GM12865 (cell line): ENCODE measurements around the gene FITM1.

ENCODE experiments used
- DNase-seq: peaks from one replicate; pipeline ENCODE4 v3.0.0; 2010; ENCODE audit warnings: low read depth
- H3K4me3 ChIP-seq: 2 replicates; pipeline ENCODE4 v1.5.1; 2011; ENCODE audit warnings: mild to moderate bottlenecking, low read depth, low read length, control low read depth
- TF ChIP-seq, protein P1 (sequence below): IDR thresholded peaks from 2 replicates; pipeline ENCODE4 v1.5.1; 2011; ENCODE audit warnings: low read length, control low read depth, low read depth, inconsistent platforms; ENCODE audit not compliant: insufficient read depth; ENCODE audit errors: missing control alignments

Gene FITM1

DNA sequence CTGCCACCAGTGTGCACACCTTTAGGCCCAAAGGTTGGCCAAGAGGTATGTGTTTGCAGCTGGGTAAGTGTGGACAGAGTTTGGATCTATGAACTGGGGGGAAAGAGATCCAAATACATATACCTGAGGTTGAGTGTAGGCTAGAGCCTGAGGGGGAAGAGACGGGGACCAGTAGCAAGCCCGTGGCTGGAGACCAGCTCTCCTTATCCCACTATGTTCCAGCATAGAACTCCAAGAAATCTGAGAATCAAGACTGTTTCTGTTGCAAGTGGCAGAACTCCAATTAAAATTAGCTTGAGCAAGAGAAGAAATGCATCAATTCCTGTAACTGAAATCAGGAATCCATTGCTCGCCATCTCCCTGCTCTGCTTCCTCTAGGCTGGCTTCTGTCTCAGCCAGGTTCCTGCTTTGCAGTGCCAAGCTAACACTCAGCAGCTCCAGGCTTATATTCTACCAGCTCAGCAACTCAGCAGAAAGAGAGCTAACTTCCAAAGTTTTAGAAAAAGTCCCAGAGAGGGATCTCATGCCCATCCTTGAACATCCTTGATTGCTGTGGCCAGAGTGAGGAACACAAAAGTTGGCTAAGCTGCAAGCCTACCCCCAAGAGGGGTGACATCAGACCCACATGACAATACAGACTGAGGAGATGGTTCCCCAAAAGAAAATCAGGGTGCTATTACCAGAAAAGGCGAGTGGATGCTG, 37.8 kb upstream of the FITM1 start:
- DNase-seq: no peak
- TF ChIP-seq, protein P1, sequence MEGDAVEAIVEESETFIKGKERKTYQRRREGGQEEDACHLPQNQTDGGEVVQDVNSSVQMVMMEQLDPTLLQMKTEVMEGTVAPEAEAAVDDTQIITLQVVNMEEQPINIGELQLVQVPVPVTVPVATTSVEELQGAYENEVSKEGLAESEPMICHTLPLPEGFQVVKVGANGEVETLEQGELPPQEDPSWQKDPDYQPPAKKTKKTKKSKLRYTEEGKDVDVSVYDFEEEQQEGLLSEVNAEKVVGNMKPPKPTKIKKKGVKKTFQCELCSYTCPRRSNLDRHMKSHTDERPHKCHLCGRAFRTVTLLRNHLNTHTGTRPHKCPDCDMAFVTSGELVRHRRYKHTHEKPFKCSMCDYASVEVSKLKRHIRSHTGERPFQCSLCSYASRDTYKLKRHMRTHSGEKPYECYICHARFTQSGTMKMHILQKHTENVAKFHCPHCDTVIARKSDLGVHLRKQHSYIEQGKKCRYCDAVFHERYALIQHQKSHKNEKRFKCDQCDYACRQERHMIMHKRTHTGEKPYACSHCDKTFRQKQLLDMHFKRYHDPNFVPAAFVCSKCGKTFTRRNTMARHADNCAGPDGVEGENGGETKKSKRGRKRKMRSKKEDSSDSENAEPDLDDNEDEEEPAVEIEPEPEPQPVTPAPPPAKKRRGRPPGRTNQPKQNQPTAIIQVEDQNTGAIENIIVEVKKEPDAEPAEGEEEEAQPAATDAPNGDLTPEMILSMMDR: no peak

DNA sequence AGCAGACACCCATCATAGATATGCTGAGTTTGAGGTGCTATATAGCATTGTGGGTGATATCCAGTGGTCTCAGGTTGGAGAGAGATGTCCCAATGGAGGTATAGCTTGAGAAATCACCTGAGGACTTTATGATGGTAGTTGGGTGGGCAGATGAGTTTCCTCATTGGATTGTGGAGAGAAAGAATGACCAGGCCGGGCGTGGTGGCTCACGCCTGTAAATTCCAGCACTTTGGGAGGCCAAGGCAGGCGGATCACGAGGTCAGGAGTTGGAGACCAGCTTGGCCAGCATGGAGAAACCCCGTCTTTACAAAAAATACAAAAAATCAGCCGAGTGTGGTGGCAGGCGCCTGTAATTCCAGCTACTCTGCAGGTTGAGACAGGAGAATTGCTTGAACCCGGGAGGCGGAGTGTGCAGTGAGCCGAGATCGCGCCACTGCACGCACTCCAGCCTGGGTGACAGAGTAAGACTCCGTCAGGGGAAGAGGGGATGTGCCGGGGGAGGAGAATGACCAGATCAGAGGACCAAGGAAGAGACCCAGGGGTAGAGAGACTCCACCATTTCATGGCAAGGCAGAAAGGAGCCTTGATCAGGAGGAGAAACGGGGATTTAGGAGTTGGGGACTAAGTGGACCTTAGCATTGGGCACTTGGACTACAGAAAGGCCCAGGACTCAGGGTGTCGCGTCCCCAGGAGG, 37.1 kb upstream of the FITM1 start:
- DNase-seq: no peak
- TF ChIP-seq, protein P1: no peak
- peak overlapping the region; percentile 75 for H3K4me3 ChIP-seq

More for the DNA sequence above, 37.8 kb upstream of the FITM1 start:
- no peak overlapping the region for H3K4me3 ChIP-seq

DNA sequence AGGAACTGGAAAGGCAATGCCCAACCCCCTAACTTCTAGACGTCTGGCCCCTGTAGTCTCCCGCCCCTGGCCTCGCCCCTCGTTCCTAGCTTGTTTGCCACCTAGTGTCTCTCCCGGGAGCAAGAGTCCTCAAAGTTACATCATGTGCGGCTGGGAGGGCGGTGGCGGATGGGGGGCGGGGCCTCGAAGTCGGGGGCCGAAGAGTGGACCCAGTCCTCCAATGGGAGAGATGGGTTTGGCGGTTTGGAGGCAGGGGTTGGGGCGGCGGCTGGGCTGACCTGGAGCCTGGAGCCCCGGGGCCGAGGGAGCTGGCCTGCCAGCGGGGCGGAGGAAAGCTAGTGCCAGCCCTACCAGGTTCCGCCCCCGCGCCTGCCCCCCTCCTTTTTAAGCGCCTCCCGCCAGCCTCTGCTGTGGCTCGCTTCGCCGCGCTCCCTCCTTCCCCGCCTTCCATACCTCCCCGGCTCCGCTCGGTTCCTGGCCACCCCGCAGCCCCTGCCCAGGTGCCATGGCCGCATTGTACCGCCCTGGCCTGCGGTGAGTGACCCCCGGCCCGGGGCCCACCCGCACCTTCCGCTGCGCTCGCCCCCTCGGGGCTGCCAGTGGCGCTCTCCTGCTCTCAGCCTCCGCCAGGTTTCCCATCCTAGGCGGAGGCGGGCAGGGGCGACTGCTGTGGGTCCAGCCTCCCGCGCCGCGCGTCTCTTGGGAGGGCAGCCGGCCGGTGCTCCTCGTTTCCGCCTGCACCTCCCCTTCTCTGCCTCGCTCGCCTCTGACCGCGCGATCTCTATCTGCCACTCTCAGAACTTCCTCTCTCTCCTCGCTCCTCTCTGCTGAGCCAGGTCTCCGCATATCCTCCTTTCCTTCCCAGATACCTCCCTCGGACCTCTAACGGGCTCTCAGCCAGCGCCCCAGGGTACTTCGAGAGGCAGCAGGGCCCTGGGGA, 36.3 kb upstream of the FITM1 start, which contains the start of gene PCK2:
Gene PCK2, plus strand, starts transcription at position 411 of the 940 bp plus-strand sequence. Its CDS starts 95 bp downstream, at position 506.
- H3K4me3 ChIP-seq: peak within 1 kb of the TSS; percentile 75
- TF ChIP-seq, protein P1: no peak
- DNase-seq: peak; percentile 94

DNA sequence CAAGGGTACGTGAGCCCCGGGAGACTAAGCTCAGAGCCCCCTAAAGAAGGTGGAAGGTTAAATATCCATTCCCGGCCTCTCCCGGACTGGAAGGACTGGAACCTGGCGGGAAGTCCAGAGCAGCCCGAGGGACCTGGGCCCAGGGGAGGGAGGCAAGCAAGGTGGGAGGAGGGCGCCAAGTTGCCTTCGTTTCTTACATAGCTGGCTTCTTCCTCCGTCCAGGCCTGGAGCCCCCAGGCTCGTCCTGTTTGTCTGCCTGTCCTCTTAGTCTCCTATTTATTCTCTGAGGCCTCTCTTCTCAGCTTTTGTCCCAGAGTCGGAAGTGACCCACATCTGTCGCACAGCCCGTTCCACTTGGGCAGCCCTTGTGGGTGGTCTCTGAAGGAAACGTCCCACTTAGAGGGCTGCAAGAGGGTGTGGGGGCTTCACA, 35.6 kb upstream of the FITM1 start:
- TF ChIP-seq, protein P1: no peak
- peak overlapping the region; percentile 75 for H3K4me3 ChIP-seq
- no peak for DNase-seq

DNA sequence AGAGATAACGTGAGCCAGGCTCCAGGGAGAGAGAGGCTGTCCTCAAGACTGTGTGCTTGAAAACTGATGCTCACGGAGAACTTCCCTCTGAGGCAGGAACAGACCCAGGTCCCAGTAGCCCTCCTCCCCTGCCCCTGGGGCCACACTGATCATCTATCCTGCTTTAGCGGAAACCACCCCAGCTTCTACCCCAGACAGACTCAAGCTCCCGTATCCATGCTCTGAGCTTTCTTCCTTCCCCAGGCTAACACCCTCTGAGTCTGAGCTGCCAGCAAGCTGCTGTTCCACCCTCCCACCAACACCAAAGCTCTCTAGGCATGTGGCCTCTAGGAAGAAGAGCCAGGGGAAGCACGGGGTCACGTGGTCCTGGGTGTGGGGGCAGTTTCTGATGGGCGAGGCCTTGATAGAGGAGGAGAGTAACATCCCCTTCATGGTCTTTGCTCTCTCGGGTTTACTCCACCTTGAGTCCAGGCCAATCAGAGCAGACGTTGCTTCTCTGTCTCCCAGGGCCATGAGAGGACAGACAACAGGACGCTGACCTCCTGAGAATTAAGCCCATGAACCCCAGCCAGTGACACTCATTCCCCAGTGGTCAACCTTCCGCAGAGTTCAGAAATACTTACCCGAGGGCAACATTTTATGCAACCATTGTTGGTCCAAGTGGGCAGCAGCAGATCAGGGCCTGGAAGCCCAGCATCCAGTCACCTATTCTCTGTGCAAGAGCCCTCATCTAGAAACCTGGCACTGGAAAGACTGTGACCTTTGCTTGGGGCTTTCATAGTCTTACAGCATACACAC, 35.0 kb upstream of the FITM1 start:
- H3K4me3 ChIP-seq: peak overlapping the region; percentile 75
- TF ChIP-seq, protein P1: no peak
- DNase-seq: peak; percentile 96

DNA sequence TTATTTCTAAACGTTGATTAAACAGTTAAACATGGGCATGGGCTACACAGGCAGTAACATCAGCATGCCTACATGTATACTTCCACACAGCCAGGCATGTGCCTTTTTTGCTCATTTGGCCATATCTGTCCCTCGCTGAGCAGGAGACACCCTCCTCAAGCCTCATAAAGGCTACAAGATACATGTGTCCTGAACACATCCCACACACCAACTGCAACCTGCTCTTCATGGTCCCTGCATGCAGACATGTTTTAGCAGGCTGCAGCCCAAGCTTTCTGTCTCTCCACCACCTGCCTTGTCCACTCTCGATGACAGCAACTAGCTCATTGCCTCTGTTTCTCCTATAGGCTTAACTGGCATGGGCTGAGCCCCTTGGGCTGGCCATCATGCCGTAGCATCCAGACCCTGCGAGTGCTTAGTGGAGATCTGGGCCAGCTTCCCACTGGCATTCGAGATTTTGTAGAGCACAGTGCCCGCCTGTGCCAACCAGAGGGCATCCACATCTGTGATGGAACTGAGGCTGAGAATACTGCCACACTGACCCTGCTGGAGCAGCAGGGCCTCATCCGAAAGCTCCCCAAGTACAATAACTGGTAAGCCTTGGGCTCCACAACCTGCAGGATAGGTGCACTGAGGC, 33.8 kb upstream of the FITM1 start:
- no peak for DNase-seq
- TF ChIP-seq, protein P1: no peak
- no peak overlapping the region for H3K4me3 ChIP-seq
